GM20000 (cell line): ENCODE results near the gene SGTA.

Source experiments
- DNase-seq: peaks from one replicate; pipeline ENCODE4 v3.0.0; 2012; ENCODE audit warnings: low spot score
- TF ChIP-seq, protein P1 (sequence below): IDR thresholded peaks from 2 replicates; pipeline ENCODE4 v1.5.1; 2012; ENCODE audit warnings: mild to moderate bottlenecking, control low read depth; ENCODE audit errors: extremely low read depth, missing control alignments

Gene SGTA

DNA sequence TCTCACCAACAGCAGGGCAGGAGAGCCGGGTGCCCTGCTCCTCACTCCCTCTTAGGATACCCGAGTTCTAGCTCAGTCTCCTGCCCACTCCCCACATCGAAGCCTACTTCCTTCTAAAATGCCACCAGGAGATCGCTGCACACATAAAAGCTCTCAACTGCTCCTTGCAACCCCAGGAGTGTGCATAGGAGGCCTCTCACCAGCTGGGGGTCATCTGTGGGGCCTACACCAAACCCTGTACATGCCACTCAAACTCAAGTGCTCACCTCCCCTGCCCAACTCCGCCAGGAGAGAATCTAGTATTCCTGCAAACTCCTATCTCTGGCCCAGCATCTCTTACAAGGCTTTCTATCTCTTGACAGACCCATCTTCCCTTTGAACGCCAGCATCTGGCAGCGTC, 2.8 kb downstream of the SGTA start:
- TF ChIP-seq, protein P1, sequence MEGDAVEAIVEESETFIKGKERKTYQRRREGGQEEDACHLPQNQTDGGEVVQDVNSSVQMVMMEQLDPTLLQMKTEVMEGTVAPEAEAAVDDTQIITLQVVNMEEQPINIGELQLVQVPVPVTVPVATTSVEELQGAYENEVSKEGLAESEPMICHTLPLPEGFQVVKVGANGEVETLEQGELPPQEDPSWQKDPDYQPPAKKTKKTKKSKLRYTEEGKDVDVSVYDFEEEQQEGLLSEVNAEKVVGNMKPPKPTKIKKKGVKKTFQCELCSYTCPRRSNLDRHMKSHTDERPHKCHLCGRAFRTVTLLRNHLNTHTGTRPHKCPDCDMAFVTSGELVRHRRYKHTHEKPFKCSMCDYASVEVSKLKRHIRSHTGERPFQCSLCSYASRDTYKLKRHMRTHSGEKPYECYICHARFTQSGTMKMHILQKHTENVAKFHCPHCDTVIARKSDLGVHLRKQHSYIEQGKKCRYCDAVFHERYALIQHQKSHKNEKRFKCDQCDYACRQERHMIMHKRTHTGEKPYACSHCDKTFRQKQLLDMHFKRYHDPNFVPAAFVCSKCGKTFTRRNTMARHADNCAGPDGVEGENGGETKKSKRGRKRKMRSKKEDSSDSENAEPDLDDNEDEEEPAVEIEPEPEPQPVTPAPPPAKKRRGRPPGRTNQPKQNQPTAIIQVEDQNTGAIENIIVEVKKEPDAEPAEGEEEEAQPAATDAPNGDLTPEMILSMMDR: no peak

DNA sequence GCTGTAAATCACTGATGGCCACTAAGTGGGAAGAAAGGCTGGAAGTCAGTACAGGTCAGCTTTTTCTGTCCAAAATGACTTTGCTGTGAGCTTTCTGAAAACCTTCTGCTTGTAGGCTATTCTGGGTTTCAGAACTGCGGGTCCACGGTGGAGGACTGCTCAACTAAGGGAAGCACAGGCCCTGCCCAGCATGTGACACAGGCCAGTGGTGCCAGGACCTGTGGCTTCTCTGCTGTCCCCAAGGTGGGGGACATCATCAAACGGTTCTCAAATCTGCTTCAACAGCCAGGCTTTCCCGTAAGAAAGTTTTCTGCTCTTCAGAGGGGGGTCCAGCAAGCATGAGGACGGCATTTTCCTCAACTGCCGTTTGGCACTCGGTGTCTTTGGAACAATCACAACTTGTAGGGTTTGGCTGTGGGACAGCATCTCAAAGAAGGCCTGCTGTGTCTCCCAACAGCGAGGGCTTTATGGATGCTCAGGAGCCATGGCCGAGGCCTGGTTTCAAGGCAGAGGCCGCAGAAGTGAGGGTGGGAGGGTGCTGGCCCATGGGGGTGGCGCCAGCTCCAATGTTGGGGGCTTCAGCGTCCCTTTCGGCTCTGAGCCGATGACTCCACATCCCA, 3.8 kb downstream of the SGTA start:
- TF ChIP-seq, protein P1: no peak
- DNase-seq: no peak

More for the DNA sequence above, 2.8 kb downstream of the SGTA start:
- DNase-seq: no peak

DNA sequence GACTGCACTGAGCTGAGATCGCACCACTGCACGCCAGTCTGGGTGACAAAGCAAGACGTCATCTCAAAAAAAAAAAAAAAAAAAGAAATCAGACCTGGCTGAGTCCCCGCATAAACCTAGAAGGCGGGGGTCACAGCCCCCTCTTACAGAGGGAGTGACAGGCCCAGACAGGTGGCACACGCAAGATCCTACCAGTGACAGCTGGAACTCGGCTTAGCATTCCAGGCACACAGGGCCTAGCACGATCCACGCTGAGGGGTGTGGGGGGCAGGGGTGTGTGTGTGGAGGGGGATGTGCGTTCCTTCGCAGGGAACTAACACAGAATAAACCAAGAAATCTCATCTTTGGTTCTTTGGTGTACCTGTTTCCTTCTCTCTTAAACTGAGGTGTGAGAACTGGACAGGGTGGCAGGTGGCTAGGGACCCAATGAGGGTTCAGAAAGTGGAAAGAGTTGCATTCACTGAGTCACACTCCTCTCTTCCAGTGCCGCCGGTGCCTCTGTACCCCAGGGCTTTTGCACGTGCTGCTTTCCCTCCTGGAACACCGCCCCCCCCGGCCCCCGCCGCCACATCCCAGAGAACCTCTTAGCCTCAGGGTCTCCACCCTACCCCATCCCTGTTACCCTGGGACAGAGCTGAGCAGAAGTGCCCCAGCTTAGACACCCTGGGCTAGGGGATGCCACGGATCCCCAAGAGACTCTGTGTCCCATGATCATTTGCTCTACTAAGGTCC, 5.0 kb downstream of the SGTA start:
- DNase-seq: no peak
- TF ChIP-seq, protein P1: no peak

DNA sequence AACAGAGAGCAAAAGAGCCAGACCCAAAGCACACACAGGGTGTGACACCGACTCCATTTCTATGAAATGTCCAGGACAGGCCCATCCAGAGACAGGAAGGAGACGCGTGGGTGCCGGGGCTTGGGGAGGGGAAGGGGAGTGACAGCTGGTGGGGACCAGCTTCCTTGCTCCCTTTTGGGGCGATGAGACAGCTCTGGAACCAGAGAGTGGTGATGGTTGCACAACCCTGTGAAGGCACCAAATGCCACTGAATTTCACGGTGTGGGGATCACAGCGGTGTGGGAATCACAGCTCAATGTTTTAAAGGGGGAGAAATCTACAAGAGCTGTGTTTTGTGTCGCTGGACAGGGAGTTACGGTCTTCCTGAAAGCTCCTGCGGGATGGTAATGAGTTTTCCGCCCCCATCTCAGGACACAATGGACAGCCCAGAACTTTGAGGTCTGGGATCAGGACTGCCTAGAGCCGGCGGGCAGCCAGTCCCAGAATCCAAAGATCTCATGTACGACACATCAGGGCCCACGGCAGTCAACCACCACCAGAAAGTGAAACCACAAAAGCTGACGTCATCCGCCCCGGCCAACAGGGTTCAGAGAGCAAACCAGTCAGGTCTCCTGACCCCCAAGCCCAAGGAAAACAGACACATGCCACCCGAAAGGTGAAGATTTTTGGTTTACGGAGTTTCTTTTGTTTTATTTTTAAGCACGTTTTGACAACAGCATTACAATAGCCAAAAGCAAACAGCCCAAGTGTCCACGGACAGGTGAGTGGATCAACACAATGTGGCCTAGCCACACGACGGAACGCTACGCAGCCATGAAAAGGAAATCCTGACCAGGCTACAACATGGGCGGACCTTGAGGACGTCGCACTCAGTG, 7.3 kb downstream of the SGTA start:
- peak; percentile 77 for DNase-seq
- TF ChIP-seq, protein P1: no peak

DNA sequence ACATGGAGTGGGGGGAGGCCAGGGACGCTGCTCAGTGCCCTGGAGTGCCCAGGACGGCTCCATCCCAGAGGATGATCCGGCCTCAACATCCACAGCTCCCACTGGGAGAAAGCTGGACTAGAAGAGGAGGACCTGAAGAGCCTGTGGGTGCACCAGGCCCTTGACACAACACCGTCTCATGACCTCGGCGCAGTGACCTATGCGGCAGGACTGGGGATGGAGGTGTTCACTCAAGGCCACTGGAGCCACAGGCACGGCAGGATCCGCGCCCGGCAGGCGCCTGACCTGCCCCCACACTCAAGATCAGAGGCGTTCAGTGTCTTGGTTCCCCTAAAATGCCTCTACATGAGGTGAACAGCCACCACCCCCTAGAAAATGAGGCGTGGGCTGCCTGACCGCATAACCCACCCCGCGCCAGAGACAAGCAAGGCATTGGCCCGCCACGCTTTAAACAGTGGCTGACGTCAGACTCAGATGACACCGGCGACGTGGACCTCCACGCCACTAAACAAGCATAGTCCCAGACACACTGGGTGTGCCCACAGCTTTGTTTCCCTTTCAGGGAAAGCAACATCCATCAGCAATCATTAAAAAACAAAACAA, 8.0 kb downstream of the SGTA start:
- no peak for DNase-seq
- TF ChIP-seq, protein P1: no peak

DNA sequence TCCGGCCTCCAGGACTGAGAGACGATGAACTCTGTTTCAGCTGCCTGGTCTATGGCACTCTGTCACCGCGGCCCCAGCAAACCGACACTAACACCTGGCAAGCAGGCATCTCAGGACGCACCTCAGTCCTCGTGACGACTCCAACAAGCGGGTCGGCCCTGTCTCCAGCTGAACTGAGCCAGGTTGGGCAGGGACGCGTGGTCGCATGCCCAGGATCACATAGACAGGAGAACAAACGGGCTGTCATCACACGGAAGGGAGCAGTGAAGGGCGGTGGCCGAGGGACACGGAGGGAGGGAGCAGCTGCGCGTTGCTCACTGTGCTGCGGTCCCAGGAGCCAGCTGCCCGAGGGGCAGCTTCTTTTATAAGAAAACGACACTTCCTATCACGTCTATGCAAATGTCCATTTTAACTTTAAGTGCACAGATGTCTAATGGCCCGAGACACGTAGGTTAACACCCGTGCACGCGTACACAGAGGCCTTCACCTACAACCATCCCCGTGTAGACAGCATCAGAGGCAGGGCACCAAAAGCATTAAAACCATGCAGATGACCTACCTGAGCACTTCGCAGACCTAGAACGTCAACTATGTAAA, 8.9 kb downstream of the SGTA start:
- TF ChIP-seq, protein P1: no peak
- DNase-seq: no peak
